CD4-positive, alpha-beta T cell treated with Interleukin-17A for 1 hour (primary cell): ENCODE results near the gene DCLK2.

Experiments used
- DNase-seq: peaks from one replicate; pipeline ENCODE4 v3.0.0-alpha.2; 2020

The DCLK2 gene

DNA sequence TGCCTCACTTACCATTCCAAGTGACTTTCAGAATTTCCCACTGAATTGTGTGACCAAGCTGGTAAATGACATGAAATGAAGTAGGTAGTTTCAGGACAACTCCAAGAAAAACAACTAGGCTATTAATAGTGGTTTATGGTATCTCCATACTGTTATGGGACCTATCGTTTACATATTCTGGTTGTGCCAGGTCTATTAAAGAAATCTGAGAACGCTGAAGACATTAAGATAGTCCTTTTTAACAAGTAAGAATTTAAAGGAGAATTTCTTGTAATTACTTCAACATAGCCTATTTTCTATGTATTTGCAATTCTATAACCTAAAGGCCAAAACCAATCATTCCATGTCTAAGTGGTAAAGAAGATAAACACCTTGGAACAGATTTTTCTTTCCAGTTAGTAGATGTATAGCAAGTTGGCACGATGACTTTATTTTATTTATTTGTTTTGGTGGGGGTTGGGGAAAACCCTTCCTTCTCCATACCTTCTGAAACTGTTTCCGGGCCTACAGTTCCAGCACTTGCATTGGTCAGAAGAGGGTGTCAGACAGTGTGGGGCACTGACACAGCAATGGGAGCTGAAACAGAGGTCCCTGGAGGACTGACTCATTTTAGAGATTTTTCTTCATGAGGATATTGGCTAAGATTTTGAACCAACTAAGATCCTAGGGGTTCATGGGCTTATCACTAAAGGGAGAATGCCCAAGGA is 7.6 kb upstream of the DCLK2 start:
- no peak for DNase-seq

DNA sequence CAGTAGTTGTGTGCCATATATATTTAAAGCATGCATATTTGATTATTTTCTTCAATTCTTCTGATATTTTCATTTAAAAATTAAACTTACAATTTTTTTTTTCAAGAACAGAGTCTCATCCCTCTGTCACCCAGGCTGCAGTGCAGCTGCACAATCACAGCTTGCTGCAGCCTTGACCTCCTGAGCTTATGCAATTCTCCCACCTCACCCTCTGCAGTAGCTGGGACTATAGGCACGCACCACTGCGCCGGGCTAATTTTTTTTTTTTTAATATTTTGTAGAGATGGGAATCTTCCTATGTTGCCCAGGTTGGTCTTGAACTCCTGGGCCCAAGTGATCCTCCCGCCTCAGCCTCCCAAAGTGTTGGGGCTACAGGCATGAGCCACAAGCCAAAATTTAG is 5.8 kb upstream of the DCLK2 start:
- DNase-seq: no peak

GRCh38 chr4:150072906-150073714 is 5.1 kb upstream of the DCLK2 start:
- no peak for DNase-seq

DNA sequence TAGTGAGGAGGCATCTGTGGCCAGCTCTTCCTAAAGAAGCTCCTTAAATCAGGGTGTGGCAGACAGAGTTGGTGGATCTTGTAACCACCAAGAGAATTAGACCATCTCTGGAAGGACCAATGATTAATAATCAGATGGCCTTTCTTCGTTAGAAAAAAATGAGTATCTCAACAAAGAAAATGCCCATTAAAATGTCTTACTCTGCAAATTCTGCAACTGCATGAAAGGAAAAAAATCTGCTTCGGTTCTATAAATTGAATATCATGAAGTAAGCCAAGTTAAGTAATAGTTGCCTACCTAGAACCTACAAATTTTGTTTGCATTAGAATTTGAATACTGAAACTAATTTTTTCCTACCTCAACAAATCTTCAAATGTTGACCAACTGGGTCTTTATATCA is 4.2 kb upstream of the DCLK2 start:
- DNase-seq: no peak

GRCh38 chr4:150078579-150079080 is 385 bp downstream of the DCLK2 start:
- no peak for DNase-seq

- no peak for DNase-seq
Observed at GRCh38 chr4:150079081-150079581, 886 bp downstream of the DCLK2 start.

DNA sequence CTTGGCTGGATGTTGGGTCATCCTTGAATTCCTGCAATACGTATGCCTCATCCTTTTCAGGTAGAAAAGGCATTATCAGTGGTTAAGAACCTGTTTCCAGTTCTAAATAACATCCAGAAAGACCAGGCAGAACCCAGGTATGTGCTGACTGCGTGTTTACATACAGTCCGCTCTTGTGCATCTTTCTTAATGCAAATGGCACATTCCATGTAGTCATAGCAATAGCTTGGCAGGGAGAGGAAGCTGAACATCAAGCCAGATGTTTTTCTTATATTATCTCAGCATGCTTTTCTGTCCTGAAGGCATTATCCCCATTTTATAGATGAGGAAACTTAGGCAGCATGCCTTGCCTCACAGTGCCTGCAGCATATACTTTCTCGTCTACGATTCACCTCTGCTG is 2.1 kb downstream of the DCLK2 start:
- DNase-seq: no peak

- no peak for DNase-seq
Observed at GRCh38 chr4:150080875-150081274, 2.6 kb downstream of the DCLK2 start.

DNA sequence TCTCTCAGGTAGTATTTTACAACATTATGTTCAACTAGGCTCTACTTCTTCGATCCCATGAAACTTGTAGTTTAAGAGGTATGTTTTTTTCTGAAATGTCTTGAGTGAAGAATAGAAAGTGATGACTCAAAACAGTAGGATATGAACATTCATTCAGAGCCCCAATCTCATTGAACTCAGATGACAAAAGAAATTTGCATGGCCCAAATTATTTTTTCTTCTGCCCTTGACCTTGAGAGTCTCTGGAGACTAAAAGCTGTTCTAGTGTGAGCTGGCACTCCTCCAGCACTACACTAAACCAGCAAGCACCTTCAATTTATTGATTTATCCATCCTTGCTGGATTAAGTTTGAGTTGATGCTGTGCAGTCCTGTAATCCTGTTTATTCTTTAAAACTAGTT is 4.0 kb downstream of the DCLK2 start:
- DNase-seq: no peak

DNA sequence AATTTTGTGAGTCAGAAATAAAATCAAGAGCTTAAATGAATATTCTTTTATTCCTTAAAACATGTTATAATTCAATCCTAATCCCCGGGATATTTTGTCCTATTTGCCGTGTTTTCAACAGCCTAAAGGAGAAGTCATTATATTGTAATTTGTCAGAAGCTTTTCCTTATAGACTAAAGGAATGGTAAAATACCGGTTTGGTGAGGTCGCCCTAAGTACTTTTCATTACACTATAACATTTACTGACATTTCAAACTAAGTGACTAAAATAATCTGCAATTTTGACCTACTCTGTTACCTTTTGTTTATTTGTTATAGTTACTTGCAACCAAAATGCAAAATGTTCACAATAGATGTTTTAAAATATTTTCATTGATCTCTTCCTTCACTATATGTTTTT is 8.8 kb downstream of the DCLK2 start:
- no peak for DNase-seq

GRCh38 chr4:150089732-150090131 is 11.5 kb downstream of the DCLK2 start:
- DNase-seq: no peak

GRCh38 chr4:150090836-150091235 is 12.6 kb downstream of the DCLK2 start:
- no peak for DNase-seq

GRCh38 chr4:150094676-150095075 is 16.4 kb downstream of the DCLK2 start:
- no peak for DNase-seq

GRCh38 chr4:150096625-150097024 is 18.4 kb downstream of the DCLK2 start:
- DNase-seq: no peak

DNA sequence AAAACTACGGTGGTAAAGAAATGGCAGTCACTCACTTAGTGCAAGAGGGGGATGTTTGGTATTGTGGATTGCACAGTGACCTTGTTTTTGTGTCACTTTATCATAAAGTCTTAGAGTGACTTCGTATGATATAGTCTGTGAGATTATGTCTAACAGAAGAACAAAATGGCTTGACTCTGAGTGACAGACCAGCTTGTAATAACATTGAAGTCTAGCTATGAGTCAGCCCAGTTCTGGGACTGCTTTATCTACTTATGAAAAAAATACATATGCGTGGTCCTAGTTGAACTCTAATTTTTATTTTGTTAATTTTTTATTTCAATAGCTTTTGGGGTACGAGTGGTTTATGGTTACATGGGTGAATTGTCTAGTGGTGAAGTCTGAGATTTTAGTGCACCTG is 20.0 kb downstream of the DCLK2 start:
- DNase-seq: no peak

- DNase-seq: no peak
Observed at GRCh38 chr4:150104404-150105027, 26.3 kb downstream of the DCLK2 start.

DNA sequence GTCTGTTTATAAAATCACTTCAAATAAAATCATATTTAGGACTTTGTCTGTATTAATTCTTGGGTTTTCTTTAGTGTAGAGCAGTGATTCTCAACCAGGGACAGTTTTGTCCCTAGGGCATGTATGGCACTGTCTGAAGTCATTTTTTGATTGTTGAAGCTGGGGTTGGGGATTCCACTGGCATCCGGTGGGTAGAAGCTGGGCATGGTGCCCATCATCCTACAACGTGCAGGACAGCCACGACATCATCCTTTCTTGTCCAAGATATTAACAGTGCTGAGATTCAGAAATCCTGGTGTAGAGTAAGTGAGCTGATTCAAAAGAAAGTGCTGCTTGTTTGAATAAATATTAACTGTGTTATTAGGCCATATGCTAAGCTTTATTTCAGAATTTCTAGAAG is 28.6 kb downstream of the DCLK2 start:
- no peak for DNase-seq

DNA sequence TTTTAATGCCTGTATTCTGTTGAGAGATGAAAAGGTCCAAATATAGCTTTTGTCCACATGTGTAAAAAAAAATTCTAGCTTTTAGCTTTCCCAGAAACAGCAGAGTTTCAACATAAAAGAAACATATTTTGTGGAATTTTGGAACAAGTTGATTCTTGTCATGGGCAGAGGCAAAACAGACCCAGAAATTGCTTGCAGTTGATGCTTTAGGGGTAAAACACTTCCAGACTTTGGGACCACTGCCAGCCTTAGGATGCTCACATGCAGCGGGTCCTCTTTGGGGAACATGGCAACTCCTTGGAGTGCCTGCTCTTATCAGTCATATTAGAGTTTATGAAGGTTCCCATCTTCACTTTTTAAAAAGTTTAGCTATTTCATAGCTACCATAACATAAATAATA is 30.4 kb downstream of the DCLK2 start:
- DNase-seq: no peak

DNA sequence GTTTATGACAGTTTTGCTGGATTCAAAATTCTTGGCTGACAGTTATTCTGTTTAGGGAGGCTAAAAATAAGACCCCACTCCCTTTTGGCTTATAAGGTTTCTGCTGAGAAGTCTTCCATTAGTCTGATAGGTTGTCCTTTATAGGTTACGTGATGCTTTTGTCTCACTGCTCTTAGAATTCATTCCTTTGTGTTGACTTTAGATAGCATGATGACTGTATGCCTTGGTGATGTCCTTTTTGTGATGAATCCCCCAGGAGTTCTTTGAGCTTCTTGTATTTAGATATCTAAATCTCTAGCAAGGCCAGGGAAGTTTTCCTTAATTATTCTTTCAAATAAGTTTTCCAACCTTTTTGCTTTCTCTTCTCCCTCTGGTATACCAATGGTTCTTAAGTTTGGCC is 36.4 kb downstream of the DCLK2 start:
- no peak for DNase-seq

DNA sequence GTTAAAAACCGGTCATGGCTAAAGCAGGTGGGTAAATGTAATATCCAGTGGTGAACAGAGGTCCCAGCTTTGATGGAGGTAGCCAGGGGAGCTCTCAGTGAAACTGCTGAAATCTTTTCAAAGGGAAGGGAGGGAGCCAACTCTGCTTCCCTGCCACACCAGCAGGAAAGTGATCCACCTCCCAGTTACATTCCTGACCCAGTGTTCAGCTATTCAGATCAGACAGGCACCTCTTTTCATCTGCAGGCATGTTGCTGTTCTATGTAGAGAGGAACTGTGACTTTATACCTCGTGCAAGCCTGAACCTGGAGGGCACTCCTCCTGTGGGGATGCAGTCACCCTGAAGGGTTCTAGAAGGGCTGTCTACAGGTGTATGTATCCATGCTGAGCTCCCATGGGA is 37.6 kb downstream of the DCLK2 start:
- no peak for DNase-seq

- DNase-seq: no peak
Observed at GRCh38 chr4:150116506-150116905, 38.3 kb downstream of the DCLK2 start.

DNA sequence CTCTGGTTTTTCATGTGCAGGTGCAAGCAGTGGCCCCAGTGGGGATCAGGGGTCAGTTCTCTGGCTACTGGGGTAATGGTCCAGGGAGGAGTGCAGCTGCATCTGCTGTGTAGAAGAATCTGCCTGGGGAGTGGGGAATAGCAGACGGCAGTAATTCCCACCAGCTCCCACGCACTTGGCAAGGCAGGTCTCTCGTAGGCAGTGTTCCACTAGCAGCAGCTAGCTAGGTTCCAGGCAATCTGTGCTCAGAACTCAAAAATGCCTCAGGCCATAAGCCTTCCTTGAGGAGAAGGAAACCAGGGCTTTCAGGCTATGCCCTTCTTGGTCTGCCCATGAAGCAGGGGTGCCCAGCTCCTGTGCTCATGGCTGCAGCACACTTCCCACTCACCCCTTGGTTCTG is 38.8 kb downstream of the DCLK2 start:
- no peak for DNase-seq

- no peak for DNase-seq
Observed at GRCh38 chr4:150117629-150118028, 39.4 kb downstream of the DCLK2 start.

- DNase-seq: no peak
Observed at GRCh38 chr4:150119492-150119891, 41.2 kb downstream of the DCLK2 start.
